Neural cell (in vitro differentiated cells): ENCODE measurements around the gene DNAJC27. TPM values are rescaled to one million over a fixed set of nuclear protein-coding genes. Genes with fewer than 3 reads are reported as not detected.

ENCODE experiments used
- H2AFZ ChIP-seq: fragments of 200-600, 300-800 bp; sonication (generic), shearing (Covaris generic); 2 replicates; pipeline ENCODE4 v1.6.0; 2014; ENCODE audit warnings: low read depth, mild to moderate bottlenecking, antibody characterized with exemption, low read length, moderate library complexity
- H3F3A ChIP-seq: fragments of 200-600 bp; shearing (Covaris generic); 2 replicates; pipeline ENCODE4 v1.6.1; 2016; ENCODE audit warnings: mild to moderate bottlenecking, moderate library complexity, mixed read lengths, antibody characterized with exemption, low read length; ENCODE audit not compliant: insufficient read depth, poor library complexity, severe bottlenecking
- H3K27ac ChIP-seq: fragments of 200-600, 300-800 bp; sonication (generic), shearing (Covaris generic); 2 replicates; pipeline ENCODE4 v1.5.1; 2014; ENCODE audit warnings: mild to moderate bottlenecking, low read length, moderate library complexity
- H3K27me3 ChIP-seq: fragments of 300-800, 200-600 bp; sonication (generic), shearing (Covaris generic); 2 replicates; pipeline ENCODE4 v1.6.0; 2014; ENCODE audit warnings: mild to moderate bottlenecking, low read depth, low read length, moderate library complexity; ENCODE audit not compliant: insufficient read depth
- H3K36me3 ChIP-seq: fragments of 300-800, 200-600 bp; sonication (generic), shearing (Covaris generic); 2 replicates; pipeline ENCODE4 v1.5.1; 2014; ENCODE audit warnings: mild to moderate bottlenecking, antibody characterized with exemption, low read length, moderate library complexity; ENCODE audit not compliant: insufficient read depth
- H3K4me2 ChIP-seq: fragments of 300-800, 200-600 bp; sonication (generic), shearing (Covaris generic); 2 replicates; pipeline ENCODE4 v1.6.0; 2014; ENCODE audit warnings: mild to moderate bottlenecking, low read length
- H3K4me3 ChIP-seq: fragments of 300-800, 200-600 bp; sonication (generic), shearing (Covaris generic); 2 replicates; pipeline ENCODE4 v1.5.1; 2014; ENCODE audit warnings: mild to moderate bottlenecking, low read length, moderate library complexity
- H3K79me2 ChIP-seq: fragments of 200-600 bp; shearing (Covaris generic); replicated peaks from 2 replicates; pipeline ENCODE4 v1.6.0; 2014; ENCODE audit warnings: mild to moderate bottlenecking, low read length, moderate library complexity; ENCODE audit not compliant: insufficient read depth
- H3K9ac ChIP-seq: fragments of 300-800, 200-600 bp; sonication (generic), shearing (Covaris generic); 2 replicates; pipeline ENCODE4 v1.6.1; 2016; ENCODE audit warnings: mild to moderate bottlenecking, low read length, mixed read lengths
- H3K9me2 ChIP-seq: fragments of 200-600 bp; shearing (Covaris generic); 2 replicates; pipeline ENCODE4 v1.6.1; 2016; ENCODE audit warnings: mild to moderate bottlenecking, low read length, mixed read lengths; ENCODE audit not compliant: insufficient read depth
- H3K9me3 ChIP-seq: fragments of 200-600, 300-800 bp; sonication (generic), shearing (Covaris generic); 2 replicates; pipeline ENCODE4 v1.6.1; 2016; ENCODE audit warnings: mild to moderate bottlenecking, mixed run types, low read length, moderate library complexity, mixed read lengths
- H4K20me1 ChIP-seq: fragments of 200-600 bp; shearing (Covaris generic); 2 replicates; pipeline ENCODE4 v1.6.1; 2016; ENCODE audit warnings: mild to moderate bottlenecking, mixed run types; ENCODE audit not compliant: insufficient read depth
- EP300 ChIP-seq: fragments of 450-650 bp; conservative IDR thresholded peaks from 2 replicates; pipeline ENCODE4 v1.6.1; 2014; ENCODE audit warnings: antibody characterized with exemption, mild to moderate bottlenecking, moderate library complexity; ENCODE audit not compliant: poor library complexity, severe bottlenecking
- EZH2 ChIP-seq: fragments of 200-600, 300-800 bp; shearing (Covaris generic), sonication (generic); IDR thresholded peaks from 2 replicates; pipeline ENCODE4 v1.6.1; 2014; ENCODE audit warnings: antibody characterized with exemption, low read length, borderline replicate concordance, mild to moderate bottlenecking; ENCODE audit not compliant: insufficient read depth, poor library complexity, severe bottlenecking
- MXI1 ChIP-seq: fragments of 450-650 bp; conservative IDR thresholded peaks from 2 replicates; pipeline ENCODE4 v1.6.1; 2014; ENCODE audit warnings: antibody characterized with exemption, mild to moderate bottlenecking; ENCODE audit not compliant: poor library complexity, severe bottlenecking
- POLR2AphosphoS5 ChIP-seq: IDR thresholded peaks from 2 replicates; pipeline ENCODE4 v1.6.1; 2012
- RAD21 ChIP-seq: fragments of 450-650 bp; conservative IDR thresholded peaks from 2 replicates; pipeline ENCODE4 v1.6.1; 2014; ENCODE audit warnings: antibody characterized with exemption, mild to moderate bottlenecking, moderate library complexity
- SMC3 ChIP-seq: fragments of 450-650 bp; conservative IDR thresholded peaks from 2 replicates; pipeline ENCODE4 v1.6.1; 2014; ENCODE audit warnings: antibody characterized with exemption, mild to moderate bottlenecking, moderate library complexity; ENCODE audit not compliant: poor library complexity
- TAF1 ChIP-seq: IDR thresholded peaks from 2 replicates; pipeline ENCODE4 v1.6.1; 2012; ENCODE audit warnings: low read depth
- polyA plus RNA-seq: library from polyadenylated mRNA; depleted of rRNA; stranded (reverse); fragments of >200 nt; gene quantifications from 2 replicates; pipeline ENCODE4 v1.2.3, GENCODE V29; 2014
- TF ChIP-seq, protein P1 (sequence below): IDR thresholded peaks from 2 replicates; pipeline ENCODE4 v1.6.1; 2012; ENCODE audit warnings: borderline replicate concordance
- TF ChIP-seq, protein P2 (sequence below): fragments of 450-650 bp; IDR thresholded peaks from 2 replicates; pipeline ENCODE4 v1.5.1; 2014; ENCODE audit warnings: antibody characterized with exemption, mild to moderate bottlenecking, moderate library complexity; ENCODE audit not compliant: poor library complexity, severe bottlenecking

The DNAJC27 gene
- polyA plus RNA-seq, 1 donor from 2014 or later = 22.4 TPM

DNA sequence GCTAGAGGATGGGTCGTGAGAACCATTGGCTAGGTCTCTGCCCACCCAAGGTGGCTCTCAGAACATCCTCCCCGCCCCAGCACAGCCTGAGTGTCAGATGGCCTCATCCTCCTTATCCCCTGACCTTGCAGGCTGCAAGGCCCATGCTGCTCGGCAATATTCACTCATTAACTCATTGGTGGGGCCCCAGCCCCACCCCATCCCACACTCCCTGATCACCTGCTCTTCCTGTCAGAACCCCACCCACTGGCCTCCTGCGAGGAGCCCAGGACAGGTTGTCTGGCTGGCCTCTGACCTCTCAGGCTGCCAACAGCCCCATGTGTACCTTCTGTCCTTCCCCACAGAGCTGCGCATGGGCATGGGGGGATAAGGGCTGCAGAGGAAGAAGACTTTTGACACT, 57.0 kb downstream of the DNAJC27 start:
- TF ChIP-seq, protein P1, sequence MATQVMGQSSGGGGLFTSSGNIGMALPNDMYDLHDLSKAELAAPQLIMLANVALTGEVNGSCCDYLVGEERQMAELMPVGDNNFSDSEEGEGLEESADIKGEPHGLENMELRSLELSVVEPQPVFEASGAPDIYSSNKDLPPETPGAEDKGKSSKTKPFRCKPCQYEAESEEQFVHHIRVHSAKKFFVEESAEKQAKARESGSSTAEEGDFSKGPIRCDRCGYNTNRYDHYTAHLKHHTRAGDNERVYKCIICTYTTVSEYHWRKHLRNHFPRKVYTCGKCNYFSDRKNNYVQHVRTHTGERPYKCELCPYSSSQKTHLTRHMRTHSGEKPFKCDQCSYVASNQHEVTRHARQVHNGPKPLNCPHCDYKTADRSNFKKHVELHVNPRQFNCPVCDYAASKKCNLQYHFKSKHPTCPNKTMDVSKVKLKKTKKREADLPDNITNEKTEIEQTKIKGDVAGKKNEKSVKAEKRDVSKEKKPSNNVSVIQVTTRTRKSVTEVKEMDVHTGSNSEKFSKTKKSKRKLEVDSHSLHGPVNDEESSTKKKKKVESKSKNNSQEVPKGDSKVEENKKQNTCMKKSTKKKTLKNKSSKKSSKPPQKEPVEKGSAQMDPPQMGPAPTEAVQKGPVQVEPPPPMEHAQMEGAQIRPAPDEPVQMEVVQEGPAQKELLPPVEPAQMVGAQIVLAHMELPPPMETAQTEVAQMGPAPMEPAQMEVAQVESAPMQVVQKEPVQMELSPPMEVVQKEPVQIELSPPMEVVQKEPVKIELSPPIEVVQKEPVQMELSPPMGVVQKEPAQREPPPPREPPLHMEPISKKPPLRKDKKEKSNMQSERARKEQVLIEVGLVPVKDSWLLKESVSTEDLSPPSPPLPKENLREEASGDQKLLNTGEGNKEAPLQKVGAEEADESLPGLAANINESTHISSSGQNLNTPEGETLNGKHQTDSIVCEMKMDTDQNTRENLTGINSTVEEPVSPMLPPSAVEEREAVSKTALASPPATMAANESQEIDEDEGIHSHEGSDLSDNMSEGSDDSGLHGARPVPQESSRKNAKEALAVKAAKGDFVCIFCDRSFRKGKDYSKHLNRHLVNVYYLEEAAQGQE = no peak
- no peak for TF ChIP-seq SMC3
- no peaks in the 10 kb centered on the region for H3F3A ChIP-seq
- H2AFZ ChIP-seq = no peak overlapping the region
- no peak overlapping the region for H3K4me2 ChIP-seq
- peaks cover 2% of the 10 kb centered on the region for H3K79me2 ChIP-seq
- no peaks in the 10 kb centered on the region for H3K9me3 ChIP-seq
- no peaks in the 10 kb centered on the region for H4K20me1 ChIP-seq
- no peaks in the 10 kb centered on the region for H3K36me3 ChIP-seq
- no peaks in the 10 kb centered on the region for H3K9me2 ChIP-seq
- H3K27ac ChIP-seq = no peak overlapping the region
- H3K9ac ChIP-seq = no peak overlapping the region
- no peaks in the 10 kb centered on the region for H3K27me3 ChIP-seq
- H3K4me3 ChIP-seq = no peak overlapping the region

DNA sequence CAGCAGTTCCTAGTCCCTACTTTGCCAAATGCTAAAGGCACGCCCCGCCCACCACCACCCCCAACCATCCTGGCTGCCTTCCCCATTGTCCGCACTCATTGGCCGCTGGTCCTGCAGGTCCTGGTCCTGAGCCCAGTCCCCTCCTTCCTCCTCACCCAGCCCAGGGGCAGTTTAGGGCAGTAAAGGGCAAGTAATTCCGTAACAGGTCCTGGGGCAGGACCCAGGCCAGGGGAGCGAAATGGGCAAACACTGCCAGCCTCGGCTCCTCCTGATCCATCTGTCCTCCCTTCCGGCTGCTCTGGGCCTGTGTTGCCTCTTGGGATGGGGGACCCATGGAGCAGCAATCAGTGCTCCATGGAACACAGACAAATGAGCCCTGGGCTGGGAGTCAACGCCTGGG, 57.8 kb downstream of the DNAJC27 start:
- H3K9ac ChIP-seq = no peak overlapping the region
- H3K79me2 ChIP-seq = peaks cover 2% of the 10 kb centered on the region
- no peaks in the 10 kb centered on the region for H3K27me3 ChIP-seq
- no peak for TF ChIP-seq EZH2
- no peak overlapping the region for H2AFZ ChIP-seq
- no peaks in the 10 kb centered on the region for H3F3A ChIP-seq
- H3K4me3 ChIP-seq = no peak overlapping the region
- H3K36me3 ChIP-seq = no peaks in the 10 kb centered on the region
- no peaks in the 10 kb centered on the region for H4K20me1 ChIP-seq
- no peaks in the 10 kb centered on the region for H3K9me3 ChIP-seq
- no peaks in the 10 kb centered on the region for H3K9me2 ChIP-seq
- no peak overlapping the region for H3K27ac ChIP-seq
- H3K4me2 ChIP-seq = no peak overlapping the region

DNA sequence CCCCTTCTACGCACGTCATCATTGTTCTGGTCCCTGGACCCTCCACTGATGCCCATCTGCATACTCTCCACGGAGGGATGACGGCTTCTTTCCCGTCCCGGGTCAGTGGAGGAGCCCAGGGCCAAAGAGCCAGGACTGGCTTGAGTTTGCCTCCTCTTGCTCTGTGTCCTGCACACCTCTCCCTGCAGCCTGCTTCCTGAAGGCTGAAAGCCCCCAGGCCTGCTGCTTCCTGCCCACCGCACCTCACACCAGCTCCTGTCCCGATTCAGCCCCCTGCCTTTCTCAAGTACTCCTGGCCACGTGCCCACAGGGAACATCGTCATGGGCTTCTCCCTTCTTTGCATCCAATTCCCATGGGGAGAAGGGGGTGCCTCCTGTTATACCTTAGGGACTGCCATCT, 58.8 kb downstream of the DNAJC27 start:
- TF ChIP-seq TAF1 (no peak), RAD21 (no peak), EP300 (no peak), EZH2 (no peak), SMC3 (no peak)
- no peak overlapping the region for H2AFZ ChIP-seq
- H3K79me2 ChIP-seq = peaks cover 2% of the 10 kb centered on the region
- H4K20me1 ChIP-seq = no peaks in the 10 kb centered on the region
- H3K27ac ChIP-seq = no peak overlapping the region
- H3K9ac ChIP-seq = no peak overlapping the region
- H3K4me2 ChIP-seq = no peak overlapping the region
- H3F3A ChIP-seq = no peaks in the 10 kb centered on the region
- H3K27me3 ChIP-seq = no peaks in the 10 kb centered on the region
- no peaks in the 10 kb centered on the region for H3K9me2 ChIP-seq
- H3K4me3 ChIP-seq = no peak overlapping the region
- no peaks in the 10 kb centered on the region for H3K9me3 ChIP-seq
- H3K36me3 ChIP-seq = no peaks in the 10 kb centered on the region

DNA sequence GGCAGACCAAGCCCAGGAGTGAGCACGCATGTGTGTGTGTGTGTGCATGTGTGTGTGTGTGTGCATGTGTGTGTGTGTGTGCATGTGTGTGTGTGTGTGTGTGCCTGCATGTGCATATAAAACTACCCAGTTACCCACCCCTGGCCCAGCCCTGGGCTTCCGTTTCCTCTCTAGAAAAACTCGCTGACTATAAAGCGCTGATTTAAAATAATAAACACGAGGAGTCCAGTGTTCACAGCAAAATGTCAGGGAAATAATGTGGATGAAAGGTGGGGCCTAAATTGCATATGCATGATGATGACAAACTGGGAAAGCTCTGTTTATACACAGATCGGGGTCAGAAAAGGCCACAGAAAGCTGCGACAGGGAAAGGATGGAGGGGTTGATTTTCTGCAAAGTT, 59.2 kb downstream of the DNAJC27 start:
- H4K20me1 ChIP-seq = no peaks in the 10 kb centered on the region
- H3K79me2 ChIP-seq = peaks cover 2% of the 10 kb centered on the region
- H3K27me3 ChIP-seq = no peaks in the 10 kb centered on the region
- H3K36me3 ChIP-seq = no peaks in the 10 kb centered on the region
- H3K4me3 ChIP-seq = no peak overlapping the region
- TF ChIP-seq, protein P2, sequence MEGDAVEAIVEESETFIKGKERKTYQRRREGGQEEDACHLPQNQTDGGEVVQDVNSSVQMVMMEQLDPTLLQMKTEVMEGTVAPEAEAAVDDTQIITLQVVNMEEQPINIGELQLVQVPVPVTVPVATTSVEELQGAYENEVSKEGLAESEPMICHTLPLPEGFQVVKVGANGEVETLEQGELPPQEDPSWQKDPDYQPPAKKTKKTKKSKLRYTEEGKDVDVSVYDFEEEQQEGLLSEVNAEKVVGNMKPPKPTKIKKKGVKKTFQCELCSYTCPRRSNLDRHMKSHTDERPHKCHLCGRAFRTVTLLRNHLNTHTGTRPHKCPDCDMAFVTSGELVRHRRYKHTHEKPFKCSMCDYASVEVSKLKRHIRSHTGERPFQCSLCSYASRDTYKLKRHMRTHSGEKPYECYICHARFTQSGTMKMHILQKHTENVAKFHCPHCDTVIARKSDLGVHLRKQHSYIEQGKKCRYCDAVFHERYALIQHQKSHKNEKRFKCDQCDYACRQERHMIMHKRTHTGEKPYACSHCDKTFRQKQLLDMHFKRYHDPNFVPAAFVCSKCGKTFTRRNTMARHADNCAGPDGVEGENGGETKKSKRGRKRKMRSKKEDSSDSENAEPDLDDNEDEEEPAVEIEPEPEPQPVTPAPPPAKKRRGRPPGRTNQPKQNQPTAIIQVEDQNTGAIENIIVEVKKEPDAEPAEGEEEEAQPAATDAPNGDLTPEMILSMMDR = no peak
- TF ChIP-seq EP300 (no peak), MXI1 (no peak), TAF1 (no peak), EZH2 (no peak), RAD21 (no peak), SMC3 (no peak), POLR2AphosphoS5 (no peak)
- TF ChIP-seq, protein P1 = no peak
- H3K9ac ChIP-seq = no peak overlapping the region
- H3K9me3 ChIP-seq = no peaks in the 10 kb centered on the region
- H3K27ac ChIP-seq = no peak overlapping the region
- no peak overlapping the region for H2AFZ ChIP-seq
- no peaks in the 10 kb centered on the region for H3K9me2 ChIP-seq
- no peaks in the 10 kb centered on the region for H3F3A ChIP-seq
- no peak overlapping the region for H3K4me2 ChIP-seq
